Prostate gland (tissue), 2 donors: ENCODE measurements around the gene ABCC6. TPM values are rescaled to one million over a fixed set of nuclear protein-coding genes. Genes with fewer than 3 reads are reported as not detected.
"Not testable (repeated sequence)": the region's sequence is repeated elsewhere in the genome, so short reads cannot be mapped to it uniquely, and the experiment has no call there.

Experiments used
- DNase-seq: peaks from one replicate; pipeline ENCODE4 v3.0.0-alpha.2; 2019; ENCODE audit warnings: low spot score
- H3K27ac ChIP-seq, 2 donors: fragments of 200-600 bp; sonication (generic); 2 replicates each; pipeline ENCODE4 v1.5.1; 2017 to 2019
- H3K27me3 ChIP-seq: fragments of 200-600 bp; sonication (generic); replicated peaks from 2 replicates; pipeline ENCODE4 v1.5.1; 2019; ENCODE audit not compliant: insufficient read depth
- H3K36me3 ChIP-seq, 2 donors: fragments of 200-600 bp; sonication (generic); 1 replicate in 1 of 2; 2 replicates in 1 of 2; pipeline versions ENCODE4 v1.5.1 to v1.8.1; 2017 to 2019
- H3K4me1 ChIP-seq: fragments of 200-600 bp; sonication (generic); replicated peaks from 2 replicates; pipeline ENCODE4 v1.5.1; 2019
- H3K4me3 ChIP-seq, 2 donors: fragments of 200-600 bp; sonication (generic); 2 replicates each; pipeline ENCODE4 v1.5.1; 2017 to 2019
- H3K9me3 ChIP-seq: fragments of 200-600 bp; sonication (generic); 2 replicates; pipeline ENCODE4 v1.5.1; 2017
- CTCF ChIP-seq, 4 experiments: fragments of 200-600 bp in 2 of 4; fragments of 450-650 bp in 2 of 4; sonication (generic) in 2 of 4; IDR thresholded peaks; 1 replicate in 3 of 4; 2 replicates in 1 of 4; pipeline ENCODE4 v1.5.1; 2016 to 2019; ENCODE audit warnings: antibody characterized with exemption in 4 of 4, mild to moderate bottlenecking in 2 of 4, moderate library complexity in 2 of 4
- POLR2A ChIP-seq: fragments of 450-650 bp; IDR thresholded peaks from one replicate; pipeline ENCODE4 v1.6.1; 2016; ENCODE audit warnings: antibody characterized with exemption, mild to moderate bottlenecking
- POLR2AphosphoS5 ChIP-seq: sonication (generic); formaldehyde crosslinking; IDR thresholded peaks from one replicate; pipeline ENCODE4 v1.6.1; 2017; ENCODE audit warnings: antibody characterized with exemption
- WGBS: methylation state at CpG from one replicate; pipeline ENCODE4 v1.1.5; 2018; 5-methylcytosine and 5-hydroxymethylcytosine counted together
- intact Hi-C: fragments of 100-400 bp; cut with DNase I; formaldehyde crosslinking; loops from one replicate; pipeline ENCODE4 v1.14.2; 2022
- total RNA-seq, 2 donors: library from RNA; depleted of rRNA; stranded (reverse); fragments of >200 nt; gene quantifications; one replicate each; pipeline ENCODE4 v1.1.0, GENCODE V29; 2016

ABCC6 gene
- total RNA-seq, 2 donors from 2014 or later = 4.5 to 15.2 TPM

- Histone ChIP-seq H3K9me3 (no peaks in the 10 kb centered on the region), H3K36me3 (no peaks in the 10 kb centered on the region), H3K4me1 (no peaks in the 10 kb centered on the region), H3K4me3 (no peak overlapping the region), H3K27me3 (no peaks in the 10 kb centered on the region), H3K27ac (no peak overlapping the region)
- no peak for TF ChIP-seq POLR2AphosphoS5
- TF ChIP-seq CTCF (IDR thresholded peaks at IDR 0.05) = no peak
- no peak for TF ChIP-seq POLR2A
- DNase-seq = no peak
- intact Hi-C loops = no loop called here
- 74% methylated on average over 8 of the region's 8 CpGs for WGBS
Measured at GRCh38 chr16:16151315-16151714, 72.0 kb downstream of the ABCC6 start.

GRCh38 chr16:16150878-16151152 is 72.5 kb downstream of the ABCC6 start:
- Histone ChIP-seq H3K4me1 (no peaks in the 10 kb centered on the region), H3K4me3 (no peak overlapping the region), H3K27ac (peak overlapping the region in 1 of 2 donors; percentile 44), H3K9me3 (no peaks in the 10 kb centered on the region), H3K27me3 (no peaks in the 10 kb centered on the region), H3K36me3 (no peaks in the 10 kb centered on the region)
- 89% methylated on average over 4 of the region's 4 CpGs for WGBS
- TF ChIP-seq CTCF (IDR thresholded peaks at IDR 0.05) (no peak), POLR2AphosphoS5 (no peak), POLR2A (no peak)
- intact Hi-C loops = no loop called here
- DNase-seq = no peak

- intact Hi-C loops = no loop called here
- Histone ChIP-seq H3K36me3 (no peaks in the 10 kb centered on the region), H3K9me3 (no peaks in the 10 kb centered on the region), H3K4me1 (no peaks in the 10 kb centered on the region), H3K27ac (peak overlapping the region; percentile 44), H3K27me3 (no peaks in the 10 kb centered on the region), H3K4me3 (no peak overlapping the region)
- TF ChIP-seq CTCF (IDR thresholded peaks at IDR 0.05) (no peak), POLR2AphosphoS5 (peak; percentile 55), POLR2A (no peak)
- WGBS = 29% methylated on average over 22 of the region's 28 CpGs
- DNase-seq = peak; percentile 18
Measured at GRCh38 chr16:16150117-16150877, 73.0 kb downstream of the ABCC6 start.

- H3K27ac ChIP-seq = peak overlapping the region; percentile 44
- no peak overlapping the region for H3K4me3 ChIP-seq
- TF ChIP-seq POLR2A = no peak
- no peak for TF ChIP-seq CTCF (IDR thresholded peaks at IDR 0.05)
- TF ChIP-seq POLR2AphosphoS5 = no peak
- intact Hi-C loops = no loop called here
- no peak for DNase-seq
- no peaks in the 10 kb centered on the region for H3K9me3 ChIP-seq
- H3K27me3 ChIP-seq = no peaks in the 10 kb centered on the region
- H3K4me1 ChIP-seq = no peaks in the 10 kb centered on the region
- 64% methylated on average over 10 of the region's 10 CpGs for WGBS
- H3K36me3 ChIP-seq = no peaks in the 10 kb centered on the region
Measured at GRCh38 chr16:16149710-16150116, 73.6 kb downstream of the ABCC6 start.

GRCh38 chr16:16148755-16149154 is 74.5 kb downstream of the ABCC6 start:
- no peak for DNase-seq

GRCh38 chr16:16148000-16148599 is 75.2 kb downstream of the ABCC6 start:
- H3K27me3 ChIP-seq, H3K4me1 ChIP-seq, H3K36me3 ChIP-seq, intact Hi-C loops, H3K9me3 ChIP-seq, H3K27ac ChIP-seq, DNase-seq, H3K4me3 ChIP-seq: not testable (repeated sequence)
- WGBS = 67% methylated on average over 15 of the region's 15 CpGs

More at GRCh38 chr16:16148755-16149154, 74.5 kb downstream of the ABCC6 start:
- Histone ChIP-seq H3K4me3 (no peak overlapping the region), H3K27ac (no peak overlapping the region), H3K4me1 (no peaks in the 10 kb centered on the region), H3K36me3 (no peaks in the 10 kb centered on the region), H3K9me3 (no peaks in the 10 kb centered on the region), H3K27me3 (no peaks in the 10 kb centered on the region)
- intact Hi-C loops = no loop called here
- no peak for TF ChIP-seq CTCF (IDR thresholded peaks at IDR 0.05)
- no peak for TF ChIP-seq POLR2A
- no peak for TF ChIP-seq POLR2AphosphoS5
- 38% methylated on average over 9 of the region's 9 CpGs for WGBS
